Stomach (tissue), 9 donors: Measurements from ENCODE around the gene S100A8. TPM values are rescaled to one million over a fixed set of nuclear protein-coding genes. Genes with fewer than 3 reads are reported as not detected.

Experiments used
- DNase-seq, 2 donors: peaks; one replicate each; pipeline versions ENCODE4 v3.0.0 to v3.0.0-alpha.2; 2013 to 2019
- H3K27ac ChIP-seq, 5 donors: fragments of 200-600 bp in 4 of 5; sonication (generic) in 4 of 5; one replicate each; pipeline ENCODE4 v1.5.1; 2013 to 2019; ENCODE audit warnings: mild to moderate bottlenecking in 1 of 5, moderate library complexity in 1 of 5
- H3K27me3 ChIP-seq, 3 donors: fragments of 200-600 bp; sonication (generic); one replicate each; pipeline ENCODE4 v1.5.1; 2017 to 2019; ENCODE audit warnings: mixed run types in 1 of 3
- H3K36me3 ChIP-seq, 4 donors: fragments of 200-600 bp; sonication (generic); 1 replicate in 3 of 4; 2 replicates in 1 of 4; pipeline ENCODE4 v1.5.1; 2016 to 2019
- H3K4me1 ChIP-seq, 4 donors: fragments of 200-600 bp; sonication (generic); one replicate each; pipeline ENCODE4 v1.5.1; 2016 to 2019
- H3K4me3 ChIP-seq, 4 donors: fragments of 200-600 bp; sonication (generic) in 3 of 4; one replicate each; pipeline ENCODE4 v1.5.1; 2016 to 2019; ENCODE audit warnings: mild to moderate bottlenecking in 1 of 4
- H3K9me3 ChIP-seq, 4 donors: fragments of 200-600 bp; sonication (generic); one replicate each; pipeline ENCODE4 v1.5.1; 2016 to 2019
- EP300 ChIP-seq: sonication (generic); formaldehyde crosslinking; IDR thresholded peaks from one replicate; pipeline ENCODE4 v1.6.1; 2017; ENCODE audit warnings: antibody characterized with exemption
- POLR2A ChIP-seq, 4 donors: fragments of 450-650 bp; IDR thresholded peaks; one replicate each; pipeline ENCODE4 v1.6.1; 2016; ENCODE audit warnings: antibody characterized with exemption in 4 of 4, control low read depth in 2 of 4, mild to moderate bottlenecking in 1 of 4, moderate library complexity in 1 of 4
- POLR2AphosphoS5 ChIP-seq, 3 donors: sonication (generic); formaldehyde crosslinking; IDR thresholded peaks; one replicate each; pipeline ENCODE4 v1.6.1; 2016; ENCODE audit warnings: antibody characterized with exemption in 3 of 3
- WGBS, 5 donors: extraction: QIAGEN DNeasy Blood & Tissue Kit in 3 of 5; methylation state at CpG; one replicate each; pipeline versions ENCODE4 v1.1.5 to v1.1.7; 2013 to 2018; 5-methylcytosine and 5-hydroxymethylcytosine counted together
- intact Hi-C: fragments of 100-400 bp; cut with DNase I; formaldehyde crosslinking; loops from one replicate; pipeline ENCODE4 v1.15.1; 2023; ENCODE audit warnings: low total_unique reads
- polyA plus RNA-seq, 3 donors: library from polyadenylated mRNA; stranded (reverse); fragments of 200-250 nt; gene quantifications; one replicate each; pipeline ENCODE4 v1.2.3, GENCODE V29; 2013
- total RNA-seq, 5 donors: library from RNA; depleted of rRNA; stranded (reverse); fragments of >200 nt; gene quantifications; one replicate each; pipeline versions ENCODE4 v1.1.0 to v1.2.3, GENCODE V29; 2014 to 2016
- TF ChIP-seq, protein P1 (sequence below), 7 experiments: fragments of 450-650 bp in 4 of 7; fragments of 200-600 bp in 3 of 7; sonication (generic) in 3 of 7; IDR thresholded peaks; one replicate each; pipeline ENCODE4 v1.5.1; 2016 to 2019; ENCODE audit warnings: antibody characterized with exemption in 7 of 7, control low read depth in 2 of 7, mild to moderate bottlenecking in 1 of 7
- donor health status: healthy with polysubstance abuse.
- donor health status: Bipolar disorder and iron deficiency.
- donor health status: healthy.

Gene S100A8
- total and polyA plus RNA-seq, 8 donors: 16.8 to 21,822 (median 86.4) TPM; not detected in 1

GRCh38 chr1:153364766-153365666, 25.9 kb downstream of the S100A8 start:
- H3K9me3 ChIP-seq: no peaks in the 10 kb centered on the region
- H3K4me3 ChIP-seq: no peak overlapping the region
- no peaks in the 10 kb centered on the region for H3K36me3 ChIP-seq
- peak overlapping the region in 2 of 5 donors; percentile 26 to 37 for H3K27ac ChIP-seq
- TF ChIP-seq POLR2AphosphoS5 (IDR thresholded peaks at IDR 0.05): no peak
- TF ChIP-seq EP300: no peak
- TF ChIP-seq, protein P1, sequence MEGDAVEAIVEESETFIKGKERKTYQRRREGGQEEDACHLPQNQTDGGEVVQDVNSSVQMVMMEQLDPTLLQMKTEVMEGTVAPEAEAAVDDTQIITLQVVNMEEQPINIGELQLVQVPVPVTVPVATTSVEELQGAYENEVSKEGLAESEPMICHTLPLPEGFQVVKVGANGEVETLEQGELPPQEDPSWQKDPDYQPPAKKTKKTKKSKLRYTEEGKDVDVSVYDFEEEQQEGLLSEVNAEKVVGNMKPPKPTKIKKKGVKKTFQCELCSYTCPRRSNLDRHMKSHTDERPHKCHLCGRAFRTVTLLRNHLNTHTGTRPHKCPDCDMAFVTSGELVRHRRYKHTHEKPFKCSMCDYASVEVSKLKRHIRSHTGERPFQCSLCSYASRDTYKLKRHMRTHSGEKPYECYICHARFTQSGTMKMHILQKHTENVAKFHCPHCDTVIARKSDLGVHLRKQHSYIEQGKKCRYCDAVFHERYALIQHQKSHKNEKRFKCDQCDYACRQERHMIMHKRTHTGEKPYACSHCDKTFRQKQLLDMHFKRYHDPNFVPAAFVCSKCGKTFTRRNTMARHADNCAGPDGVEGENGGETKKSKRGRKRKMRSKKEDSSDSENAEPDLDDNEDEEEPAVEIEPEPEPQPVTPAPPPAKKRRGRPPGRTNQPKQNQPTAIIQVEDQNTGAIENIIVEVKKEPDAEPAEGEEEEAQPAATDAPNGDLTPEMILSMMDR (IDR thresholded peaks at IDR 0.05): no peak
- no peak for TF ChIP-seq POLR2A (IDR thresholded peaks at IDR 0.05)
- H3K27me3 ChIP-seq: peaks cover 0 to 21% (median 5%) of the 10 kb centered on the region in 3 donors
- 67 to 77% (median 73%) methylated on average over 12 of the region's 12 CpGs for WGBS, 5 donors
- intact Hi-C loops: no loop called here
- H3K4me1 ChIP-seq: no peaks in the 10 kb centered on the region
- peak in 1 of 2 donors; percentile 27 for DNase-seq

DNA sequence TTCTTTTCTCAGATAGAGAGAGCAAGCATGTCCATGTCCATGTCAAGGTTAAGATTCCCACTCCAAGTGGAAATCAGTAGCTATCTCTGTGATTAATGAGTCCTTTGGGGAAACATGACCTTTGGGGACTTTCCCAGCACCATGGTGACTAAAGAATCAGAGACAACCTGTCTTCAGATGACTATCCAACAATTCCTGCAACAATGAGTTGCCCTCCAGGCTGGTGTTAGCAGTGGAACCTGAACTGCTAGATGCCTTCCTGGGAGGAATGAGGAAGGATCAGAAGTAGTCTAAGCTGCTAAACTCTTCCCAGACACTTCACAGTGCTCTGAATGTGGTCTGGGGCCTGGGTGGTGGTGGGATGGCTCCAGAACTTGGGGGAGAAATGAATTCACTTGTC, 26.7 kb downstream of the S100A8 start:
- H3K4me1 ChIP-seq: no peaks in the 10 kb centered on the region

DNA sequence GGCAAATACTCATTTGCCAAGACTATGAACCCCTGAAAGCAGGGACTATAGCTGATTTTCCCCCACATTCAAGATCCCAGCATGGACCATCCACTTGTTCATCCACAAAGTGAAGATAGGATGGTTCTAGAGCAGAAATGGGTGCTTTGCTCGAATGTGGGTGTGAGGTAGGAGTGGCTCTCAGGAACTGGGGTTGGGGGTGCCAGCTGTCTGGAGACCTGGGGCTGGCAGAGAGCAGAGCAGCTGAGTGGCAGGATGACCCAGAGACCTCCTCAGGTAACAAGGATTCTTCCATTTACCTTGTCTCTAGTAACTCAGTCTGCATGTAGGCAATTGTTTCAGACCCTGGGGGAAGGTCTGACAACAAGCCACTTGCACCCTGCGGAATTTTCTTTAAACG, 27.2 kb downstream of the S100A8 start:
- Histone ChIP-seq H3K27ac (no peak overlapping the region), H3K4me3 (no peak overlapping the region), H3K36me3 (no peaks in the 10 kb centered on the region), H3K27me3 (peaks cover 0 to 17% (median 5%) of the 10 kb centered on the region in 3 donors), H3K9me3 (no peaks in the 10 kb centered on the region), H3K4me1 (no peaks in the 10 kb centered on the region)
- TF ChIP-seq, protein P1 (IDR thresholded peaks at IDR 0.05): no peak
- TF ChIP-seq EP300 (no peak), POLR2AphosphoS5 (IDR thresholded peaks at IDR 0.05) (no peak), POLR2A (IDR thresholded peaks at IDR 0.05) (no peak)
- WGBS, 5 donors: 45 to 69% (median 66%) methylated on average over 3 of the region's 3 CpGs
- DNase-seq: no peak
- intact Hi-C loops: no loop called here

More for the DNA sequence above, 26.7 kb downstream of the S100A8 start:
- no peak for DNase-seq
- TF ChIP-seq POLR2A (IDR thresholded peaks at IDR 0.05) (no peak), POLR2AphosphoS5 (IDR thresholded peaks at IDR 0.05) (no peak), EP300 (no peak)
- TF ChIP-seq, protein P1 (IDR thresholded peaks at IDR 0.05): no peak
- intact Hi-C loops: no loop called here
- Histone ChIP-seq H3K27me3 (peaks cover 0 to 20% (median 5%) of the 10 kb centered on the region in 3 donors), H3K36me3 (no peaks in the 10 kb centered on the region), H3K4me3 (no peak overlapping the region), H3K9me3 (no peaks in the 10 kb centered on the region), H3K27ac (no peak overlapping the region)

DNA sequence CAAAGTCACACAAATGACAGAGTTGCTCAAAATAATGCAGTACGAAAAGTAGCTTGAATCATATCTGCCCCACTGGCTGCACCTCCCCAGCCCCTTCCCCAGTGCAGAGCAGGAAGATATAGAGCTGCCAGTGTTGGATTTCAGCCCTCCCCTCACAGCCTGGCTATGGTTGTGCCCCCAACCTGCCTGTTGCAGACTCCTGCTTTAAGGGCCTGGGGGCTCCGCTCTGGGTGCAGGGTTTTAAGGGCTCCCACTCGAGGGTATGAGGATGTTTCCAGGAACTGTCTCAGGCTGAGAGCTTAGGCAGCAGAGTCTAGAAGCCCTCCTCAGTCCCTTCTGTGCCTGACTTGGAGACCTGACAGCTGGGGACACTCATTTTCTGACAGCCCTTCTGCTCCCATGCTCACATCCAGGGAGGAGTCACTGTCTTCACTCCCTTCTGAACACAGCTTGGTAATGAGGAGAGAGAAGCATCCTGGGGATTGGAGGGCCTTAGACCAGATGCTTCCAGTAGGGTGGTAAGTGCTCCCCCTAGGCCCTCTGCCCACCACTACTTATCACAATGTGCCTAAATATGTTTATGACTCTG, 28.6 kb downstream of the S100A8 start:
- Histone ChIP-seq H3K27me3 (peaks cover 0 to 22% (median 5%) of the 10 kb centered on the region in 3 donors), H3K4me3 (no peak overlapping the region), H3K9me3 (no peaks in the 10 kb centered on the region), H3K4me1 (no peaks in the 10 kb centered on the region), H3K27ac (no peak overlapping the region), H3K36me3 (no peaks in the 10 kb centered on the region)
- intact Hi-C loops: no loop called here
- peak in 1 of 2 donors; percentile 43 for DNase-seq
- 74 to 100% (median 81%) methylated on average over 1 to 3 of the region's 3 CpGs for WGBS, 5 donors
- TF ChIP-seq EP300 (no peak), POLR2A (IDR thresholded peaks at IDR 0.05) (no peak), POLR2AphosphoS5 (IDR thresholded peaks at IDR 0.05) (no peak)
- TF ChIP-seq, protein P1 (IDR thresholded peaks at IDR 0.05): no peak
